GM23338 (cell line): Measurements from ENCODE around the gene SMIM7. TPM values are rescaled to one million over a fixed set of nuclear protein-coding genes. Genes with fewer than 3 reads are reported as not detected.

ENCODE experiments used
- ATAC-seq: fragments of 200-7000 bp; cut with Tn5 transposase; 3 replicates; pipeline ENCODE4 v1.9.1; 2020
- DNase-seq: peaks from one replicate; pipeline ENCODE4 v3.0.0-alpha.2; 2015; ENCODE audit warnings: low spot score
- H2AFZ ChIP-seq: fragments of 200-600 bp; sonication (generic); 2 replicates; pipeline ENCODE4 v1.8.0; 2016; ENCODE audit warnings: antibody characterized with exemption, mild to moderate bottlenecking, moderate library complexity
- H3F3A ChIP-seq: fragments of 200-600 bp; sonication (generic); replicated peaks from 2 replicates; pipeline ENCODE4 v1.8.0; 2017; ENCODE audit warnings: antibody characterized with exemption, mixed run types, low read depth
- H3K27ac ChIP-seq: fragments of 200-600 bp; sonication (generic); 2 replicates; pipeline ENCODE4 v1.6.1; 2016; ENCODE audit warnings: low read depth
- H3K27me3 ChIP-seq: fragments of 200-600 bp; sonication (generic); 2 replicates; pipeline ENCODE4 v1.8.0; 2016; ENCODE audit warnings: mild to moderate bottlenecking, mixed run types, moderate library complexity; ENCODE audit not compliant: insufficient read depth
- H3K36me3 ChIP-seq: fragments of 200-600 bp; sonication (generic); 2 replicates; pipeline ENCODE4 v1.8.0; 2016; ENCODE audit warnings: mild to moderate bottlenecking; ENCODE audit not compliant: insufficient read depth
- H3K4me1 ChIP-seq: fragments of 200-600 bp; sonication (generic); 2 replicates; pipeline ENCODE4 v1.8.0; 2016; ENCODE audit warnings: mild to moderate bottlenecking, moderate library complexity; ENCODE audit not compliant: insufficient read depth
- H3K4me2 ChIP-seq: fragments of 200-600 bp; sonication (generic); 2 replicates; pipeline ENCODE4 v1.7.1; 2017; ENCODE audit warnings: mixed run types
- H3K4me3 ChIP-seq: fragments of 200-600 bp; sonication (generic); 2 replicates; pipeline ENCODE4 v1.6.1; 2016; ENCODE audit warnings: mixed run types
- H3K79me2 ChIP-seq: fragments of 200-600 bp; sonication (generic); replicated peaks from 2 replicates; pipeline ENCODE4 v1.8.0; 2017; ENCODE audit warnings: mild to moderate bottlenecking; ENCODE audit not compliant: insufficient read depth
- H3K9me2 ChIP-seq: fragments of 200-600 bp; sonication (generic); 2 replicates; pipeline ENCODE4 v1.8.0; 2017; ENCODE audit not compliant: insufficient read depth
- H4K20me1 ChIP-seq: fragments of 200-600 bp; sonication (generic); replicated peaks from 2 replicates; pipeline ENCODE4 v1.8.0; 2017; ENCODE audit warnings: mild to moderate bottlenecking; ENCODE audit not compliant: insufficient read depth
- H3K27ac Mint-ChIP-seq: 2 replicates; pipeline ENCODE4 v1.8.0; 2020; ENCODE audit warnings: inconsistent platforms, mild to moderate bottlenecking, moderate library complexity, mixed read lengths
- H3K27me3 Mint-ChIP-seq: 3 replicates; pipeline ENCODE4 v1.8.0; 2022; ENCODE audit warnings: low read depth, mild to moderate bottlenecking, moderate library complexity, mixed read lengths, inconsistent platforms; ENCODE audit not compliant: insufficient read depth, poor library complexity
- H3K36me3 Mint-ChIP-seq: 3 replicates; pipeline ENCODE4 v1.8.0; 2021; ENCODE audit warnings: low read depth, mild to moderate bottlenecking, inconsistent platforms, moderate library complexity, mixed read lengths
- H3K4me1 Mint-ChIP-seq: 3 replicates; pipeline ENCODE4 v1.8.0; 2020; ENCODE audit warnings: mild to moderate bottlenecking, inconsistent platforms, mixed read lengths
- H3K4me3 Mint-ChIP-seq: 3 replicates; pipeline ENCODE4 v1.8.0; 2021; ENCODE audit warnings: moderate library complexity, mild to moderate bottlenecking, inconsistent platforms, mixed read lengths
- H3K9me3 Mint-ChIP-seq: 3 replicates; pipeline ENCODE4 v1.8.0; 2020; ENCODE audit warnings: moderate library complexity, mild to moderate bottlenecking, inconsistent platforms, mixed read lengths
- CREB1 ChIP-seq: fragments of 250-450 bp; sonication (Bioruptor Pico); IDR thresholded peaks from 2 replicates; pipeline ENCODE4 v1.5.0; 2020; ENCODE audit warnings: low read depth, mild to moderate bottlenecking, moderate library complexity
- EZH2 ChIP-seq: fragments of 200-600 bp; sonication (generic); IDR thresholded peaks from one replicate; pipeline ENCODE4 v1.8.0; 2017; ENCODE audit warnings: antibody characterized with exemption, mild to moderate bottlenecking, low read depth; ENCODE audit not compliant: unreplicated experiment
- NANOG ChIP-seq: IDR thresholded peaks from 2 replicates; pipeline ENCODE4 v1.6.1; 2016; ENCODE audit warnings: antibody characterized with exemption, borderline replicate concordance
- POLR2AphosphoS5 ChIP-seq: IDR thresholded peaks from 2 replicates; pipeline ENCODE4 v1.6.1; 2016; ENCODE audit warnings: antibody characterized with exemption, low read depth
- STAT1 ChIP-seq: IDR thresholded peaks from one replicate; pipeline ENCODE4 v1.6.1; 2016; ENCODE audit warnings: antibody characterized with exemption; ENCODE audit not compliant: unreplicated experiment
- ZNF114 ChIP-seq: fragments of 250-450 bp; sonication (Bioruptor Pico); IDR thresholded peaks from 2 replicates; pipeline ENCODE4 v1.5.0; 2020; ENCODE audit warnings: mild to moderate bottlenecking, moderate library complexity
- ZNF331 ChIP-seq: fragments of 250-450 bp; sonication (Bioruptor Pico); IDR thresholded peaks from 2 replicates; pipeline ENCODE4 v1.5.0; 2020; ENCODE audit warnings: low read depth, mild to moderate bottlenecking, moderate library complexity
- polyA plus RNA-seq: library from polyadenylated mRNA; unstranded; fragments of >200 nt; fragmentation: Nextera tagmentation; extraction: Ambion mirVana; gene quantifications from 2 replicates; pipeline ENCODE4 v1.2.1, GENCODE V29; 2016
- total RNA-seq: library from RNA; depleted of rRNA; stranded (reverse); fragments of >200 nt; shearing (Covaris generic); gene quantifications from 2 replicates; pipeline ENCODE4 v1.2.3, GENCODE V29; 2014
- TF ChIP-seq, protein P1 (sequence below): IDR thresholded peaks from 2 replicates; pipeline ENCODE4 v1.6.1; 2016; ENCODE audit warnings: antibody characterized with exemption
- TF ChIP-seq, protein P2 (sequence below): fragments of 250-450 bp; sonication (Bioruptor Pico); IDR thresholded peaks from 2 replicates; pipeline ENCODE4 v1.5.0; 2020; ENCODE audit warnings: mild to moderate bottlenecking, moderate library complexity
- TF ChIP-seq, protein P3 (sequence below): IDR thresholded peaks from one replicate; pipeline ENCODE4 v1.6.1; 2018; ENCODE audit warnings: antibody characterized with exemption; ENCODE audit not compliant: unreplicated experiment

SMIM7 gene
- total and polyA plus RNA-seq, 2 experiments from 2014 or later: 81.7 to 84.5 TPM

DNA sequence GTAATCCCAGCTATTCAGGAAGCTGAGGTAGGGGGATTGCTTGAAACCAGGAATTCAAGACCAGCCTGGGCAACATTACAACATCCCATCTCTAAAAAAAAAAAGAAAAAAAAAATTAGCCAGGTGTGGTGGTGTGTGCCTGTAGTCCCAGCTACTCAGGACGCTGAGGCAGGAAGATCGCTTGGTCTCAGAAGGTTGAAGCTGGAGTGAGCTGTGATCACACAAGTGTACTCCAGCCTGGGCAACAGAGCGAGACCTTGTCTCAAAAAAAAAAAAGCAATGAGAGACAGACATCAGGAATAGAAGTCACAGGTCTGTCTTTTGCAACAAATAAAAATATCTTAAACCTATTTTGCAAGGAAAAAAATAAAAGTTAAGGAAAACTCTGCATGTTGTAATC, 24.3 kb upstream of the SMIM7 start:
- H3K27me3 ChIP-seq: no peaks in the 10 kb centered on the region
- peaks cover 7% of the 10 kb centered on the region for H3K36me3 ChIP-seq
- no peaks in the 10 kb centered on the region for H3K4me1 ChIP-seq
- H3K4me2 ChIP-seq: no peak overlapping the region
- no peaks in the 10 kb centered on the region; the same call in 1 of the 2 replicates for H3K9me2 ChIP-seq
- ATAC-seq: no peak
- H3K27ac ChIP-seq: no peak overlapping the region
- Mint-ChIP-seq H3K4me1 (no peaks in the 10 kb centered on the region), H3K4me3 (no peak overlapping the region), H3K27me3 (no peaks in the 10 kb centered on the region), H3K9me3 (no peaks in the 10 kb centered on the region; the same call in 2 of the 3 replicates), H3K36me3 (peaks cover 22% of the 10 kb centered on the region), H3K27ac (no peak overlapping the region)
- H2AFZ ChIP-seq: no peak overlapping the region
- H3K4me3 ChIP-seq: no peak overlapping the region
- no peaks in the 10 kb centered on the region for H3K79me2 ChIP-seq
- no peaks in the 10 kb centered on the region for H4K20me1 ChIP-seq
- H3F3A ChIP-seq: no peaks in the 10 kb centered on the region
- TF ChIP-seq ZNF114 (CRISPR knock-in tag): no peak
- DNase-seq: no peak

DNA sequence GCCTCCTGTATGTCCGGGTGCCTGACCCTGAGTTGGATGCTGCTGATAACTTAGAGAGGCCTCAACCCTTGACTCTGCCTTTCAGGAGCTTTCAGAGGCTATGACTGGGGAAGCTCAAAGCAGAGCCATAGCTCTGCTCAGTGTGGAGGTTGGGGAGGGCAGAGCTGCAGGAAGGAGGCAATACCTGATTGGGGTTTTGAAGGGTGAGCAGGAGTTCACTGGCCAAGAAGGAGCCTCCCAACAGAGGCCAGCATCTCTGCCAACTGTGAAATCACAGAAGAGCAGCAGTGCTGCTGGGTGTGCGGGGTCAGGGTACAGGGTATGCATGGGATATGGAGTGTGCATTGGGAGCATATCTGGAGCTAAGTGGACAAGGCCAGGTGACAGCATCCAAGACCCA, 22.6 kb upstream of the SMIM7 start:
- Histone ChIP-seq H3K27me3 (no peaks in the 10 kb centered on the region), H3F3A (no peaks in the 10 kb centered on the region), H3K4me1 (no peaks in the 10 kb centered on the region), H2AFZ (no peak overlapping the region), H4K20me1 (no peaks in the 10 kb centered on the region), H3K4me2 (no peak overlapping the region), H3K27ac (no peak overlapping the region), H3K36me3 (peaks cover 7% of the 10 kb centered on the region), H3K9me2 (no peaks in the 10 kb centered on the region), H3K4me3 (no peak overlapping the region), H3K79me2 (no peaks in the 10 kb centered on the region)
- Mint-ChIP-seq H3K27me3 (no peaks in the 10 kb centered on the region), H3K27ac (no peak overlapping the region), H3K4me1 (no peaks in the 10 kb centered on the region), H3K4me3 (no peak overlapping the region), H3K36me3 (peaks cover 22% of the 10 kb centered on the region), H3K9me3 (no peaks in the 10 kb centered on the region; the same call in 2 of the 3 replicates)
- DNase-seq (no peak), ATAC-seq (no peak)
- TF ChIP-seq POLR2AphosphoS5: no peak
- TF ChIP-seq NANOG: no peak
- no peak for TF ChIP-seq ZNF331
- no peak for TF ChIP-seq STAT1
- TF ChIP-seq, protein P1, sequence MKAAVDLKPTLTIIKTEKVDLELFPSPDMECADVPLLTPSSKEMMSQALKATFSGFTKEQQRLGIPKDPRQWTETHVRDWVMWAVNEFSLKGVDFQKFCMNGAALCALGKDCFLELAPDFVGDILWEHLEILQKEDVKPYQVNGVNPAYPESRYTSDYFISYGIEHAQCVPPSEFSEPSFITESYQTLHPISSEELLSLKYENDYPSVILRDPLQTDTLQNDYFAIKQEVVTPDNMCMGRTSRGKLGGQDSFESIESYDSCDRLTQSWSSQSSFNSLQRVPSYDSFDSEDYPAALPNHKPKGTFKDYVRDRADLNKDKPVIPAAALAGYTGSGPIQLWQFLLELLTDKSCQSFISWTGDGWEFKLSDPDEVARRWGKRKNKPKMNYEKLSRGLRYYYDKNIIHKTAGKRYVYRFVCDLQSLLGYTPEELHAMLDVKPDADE: no peak
- no peak for TF ChIP-seq EZH2
- no peak for TF ChIP-seq CREB1 (CRISPR knock-in tag)
- TF ChIP-seq, protein P2, sequence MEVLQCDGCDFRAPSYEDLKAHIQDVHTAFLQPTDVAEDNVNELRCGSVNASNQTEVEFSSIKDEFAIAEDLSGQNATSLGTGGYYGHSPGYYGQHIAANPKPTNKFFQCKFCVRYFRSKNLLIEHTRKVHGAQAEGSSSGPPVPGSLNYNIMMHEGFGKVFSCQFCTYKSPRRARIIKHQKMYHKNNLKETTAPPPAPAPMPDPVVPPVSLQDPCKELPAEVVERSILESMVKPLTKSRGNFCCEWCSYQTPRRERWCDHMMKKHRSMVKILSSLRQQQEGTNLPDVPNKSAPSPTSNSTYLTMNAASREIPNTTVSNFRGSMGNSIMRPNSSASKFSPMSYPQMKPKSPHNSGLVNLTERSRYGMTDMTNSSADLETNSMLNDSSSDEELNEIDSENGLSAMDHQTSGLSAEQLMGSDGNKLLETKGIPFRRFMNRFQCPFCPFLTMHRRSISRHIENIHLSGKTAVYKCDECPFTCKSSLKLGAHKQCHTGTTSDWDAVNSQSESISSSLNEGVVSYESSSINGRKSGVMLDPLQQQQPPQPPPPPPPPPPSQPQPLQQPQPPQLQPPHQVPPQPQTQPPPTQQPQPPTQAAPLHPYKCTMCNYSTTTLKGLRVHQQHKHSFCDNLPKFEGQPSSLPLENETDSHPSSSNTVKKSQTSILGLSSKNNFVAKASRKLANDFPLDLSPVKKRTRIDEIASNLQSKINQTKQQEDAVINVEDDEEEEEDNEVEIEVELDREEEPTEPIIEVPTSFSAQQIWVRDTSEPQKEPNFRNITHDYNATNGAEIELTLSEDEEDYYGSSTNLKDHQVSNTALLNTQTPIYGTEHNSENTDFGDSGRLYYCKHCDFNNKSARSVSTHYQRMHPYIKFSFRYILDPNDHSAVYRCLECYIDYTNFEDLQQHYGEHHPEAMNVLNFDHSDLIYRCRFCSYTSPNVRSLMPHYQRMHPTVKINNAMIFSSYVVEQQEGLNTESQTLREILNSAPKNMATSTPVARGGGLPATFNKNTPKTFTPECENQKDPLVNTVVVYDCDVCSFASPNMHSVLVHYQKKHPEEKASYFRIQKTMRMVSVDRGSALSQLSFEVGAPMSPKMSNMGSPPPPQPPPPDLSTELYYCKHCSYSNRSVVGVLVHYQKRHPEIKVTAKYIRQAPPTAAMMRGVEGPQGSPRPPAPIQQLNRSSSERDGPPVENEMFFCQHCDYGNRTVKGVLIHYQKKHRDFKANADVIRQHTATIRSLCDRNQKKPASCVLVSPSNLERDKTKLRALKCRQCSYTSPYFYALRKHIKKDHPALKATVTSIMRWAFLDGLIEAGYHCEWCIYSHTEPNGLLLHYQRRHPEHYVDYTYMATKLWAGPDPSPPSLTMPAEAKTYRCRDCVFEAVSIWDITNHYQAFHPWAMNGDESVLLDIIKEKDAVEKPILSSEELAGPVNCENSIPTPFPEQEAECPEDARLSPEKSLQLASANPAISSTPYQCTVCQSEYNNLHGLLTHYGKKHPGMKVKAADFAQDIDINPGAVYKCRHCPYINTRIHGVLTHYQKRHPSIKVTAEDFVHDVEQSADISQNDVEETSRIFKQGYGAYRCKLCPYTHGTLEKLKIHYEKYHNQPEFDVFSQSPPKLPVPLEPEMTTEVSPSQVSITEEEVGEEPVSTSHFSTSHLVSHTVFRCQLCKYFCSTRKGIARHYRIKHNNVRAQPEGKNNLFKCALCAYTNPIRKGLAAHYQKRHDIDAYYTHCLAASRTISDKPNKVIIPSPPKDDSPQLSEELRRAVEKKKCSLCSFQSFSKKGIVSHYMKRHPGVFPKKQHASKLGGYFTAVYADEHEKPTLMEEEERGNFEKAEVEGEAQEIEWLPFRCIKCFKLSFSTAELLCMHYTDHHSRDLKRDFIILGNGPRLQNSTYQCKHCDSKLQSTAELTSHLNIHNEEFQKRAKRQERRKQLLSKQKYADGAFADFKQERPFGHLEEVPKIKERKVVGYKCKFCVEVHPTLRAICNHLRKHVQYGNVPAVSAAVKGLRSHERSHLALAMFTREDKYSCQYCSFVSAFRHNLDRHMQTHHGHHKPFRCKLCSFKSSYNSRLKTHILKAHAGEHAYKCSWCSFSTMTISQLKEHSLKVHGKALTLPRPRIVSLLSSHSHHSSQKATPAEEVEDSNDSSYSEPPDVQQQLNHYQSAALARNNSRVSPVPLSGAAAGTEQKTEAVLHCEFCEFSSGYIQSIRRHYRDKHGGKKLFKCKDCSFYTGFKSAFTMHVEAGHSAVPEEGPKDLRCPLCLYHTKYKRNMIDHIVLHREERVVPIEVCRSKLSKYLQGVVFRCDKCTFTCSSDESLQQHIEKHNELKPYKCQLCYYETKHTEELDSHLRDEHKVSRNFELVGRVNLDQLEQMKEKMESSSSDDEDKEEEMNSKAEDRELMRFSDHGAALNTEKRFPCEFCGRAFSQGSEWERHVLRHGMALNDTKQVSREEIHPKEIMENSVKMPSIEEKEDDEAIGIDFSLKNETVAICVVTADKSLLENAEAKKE (CRISPR knock-in tag): no peak
- TF ChIP-seq, protein P3, sequence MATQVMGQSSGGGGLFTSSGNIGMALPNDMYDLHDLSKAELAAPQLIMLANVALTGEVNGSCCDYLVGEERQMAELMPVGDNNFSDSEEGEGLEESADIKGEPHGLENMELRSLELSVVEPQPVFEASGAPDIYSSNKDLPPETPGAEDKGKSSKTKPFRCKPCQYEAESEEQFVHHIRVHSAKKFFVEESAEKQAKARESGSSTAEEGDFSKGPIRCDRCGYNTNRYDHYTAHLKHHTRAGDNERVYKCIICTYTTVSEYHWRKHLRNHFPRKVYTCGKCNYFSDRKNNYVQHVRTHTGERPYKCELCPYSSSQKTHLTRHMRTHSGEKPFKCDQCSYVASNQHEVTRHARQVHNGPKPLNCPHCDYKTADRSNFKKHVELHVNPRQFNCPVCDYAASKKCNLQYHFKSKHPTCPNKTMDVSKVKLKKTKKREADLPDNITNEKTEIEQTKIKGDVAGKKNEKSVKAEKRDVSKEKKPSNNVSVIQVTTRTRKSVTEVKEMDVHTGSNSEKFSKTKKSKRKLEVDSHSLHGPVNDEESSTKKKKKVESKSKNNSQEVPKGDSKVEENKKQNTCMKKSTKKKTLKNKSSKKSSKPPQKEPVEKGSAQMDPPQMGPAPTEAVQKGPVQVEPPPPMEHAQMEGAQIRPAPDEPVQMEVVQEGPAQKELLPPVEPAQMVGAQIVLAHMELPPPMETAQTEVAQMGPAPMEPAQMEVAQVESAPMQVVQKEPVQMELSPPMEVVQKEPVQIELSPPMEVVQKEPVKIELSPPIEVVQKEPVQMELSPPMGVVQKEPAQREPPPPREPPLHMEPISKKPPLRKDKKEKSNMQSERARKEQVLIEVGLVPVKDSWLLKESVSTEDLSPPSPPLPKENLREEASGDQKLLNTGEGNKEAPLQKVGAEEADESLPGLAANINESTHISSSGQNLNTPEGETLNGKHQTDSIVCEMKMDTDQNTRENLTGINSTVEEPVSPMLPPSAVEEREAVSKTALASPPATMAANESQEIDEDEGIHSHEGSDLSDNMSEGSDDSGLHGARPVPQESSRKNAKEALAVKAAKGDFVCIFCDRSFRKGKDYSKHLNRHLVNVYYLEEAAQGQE: no peak
